GM23338 (cell line): ENCODE results near the gene TTC39A. TPM values are rescaled to one million over a fixed set of nuclear protein-coding genes. Genes with fewer than 3 reads are reported as not detected.

Experiments
- CREB1 ChIP-seq: fragments of 250-450 bp; sonication (Bioruptor Pico); IDR thresholded peaks from 2 replicates; pipeline ENCODE4 v1.5.0; 2020; ENCODE audit warnings: low read depth, mild to moderate bottlenecking, moderate library complexity
- EZH2 ChIP-seq: fragments of 200-600 bp; sonication (generic); IDR thresholded peaks from one replicate; pipeline ENCODE4 v1.8.0; 2017; ENCODE audit warnings: antibody characterized with exemption, mild to moderate bottlenecking, low read depth; ENCODE audit not compliant: unreplicated experiment
- EZH2phosphoT487 ChIP-seq: fragments of 200-600 bp; sonication (generic); IDR thresholded peaks from one replicate; pipeline ENCODE4 v1.8.1; 2018; ENCODE audit warnings: antibody characterized with exemption; ENCODE audit not compliant: unreplicated experiment
- JUNB ChIP-seq: IDR thresholded peaks from one replicate; pipeline ENCODE4 v1.6.1; 2016; ENCODE audit warnings: antibody characterized with exemption; ENCODE audit not compliant: unreplicated experiment
- NANOG ChIP-seq: IDR thresholded peaks from 2 replicates; pipeline ENCODE4 v1.6.1; 2016; ENCODE audit warnings: antibody characterized with exemption, borderline replicate concordance
- POLR2AphosphoS5 ChIP-seq: IDR thresholded peaks from 2 replicates; pipeline ENCODE4 v1.6.1; 2016; ENCODE audit warnings: antibody characterized with exemption, low read depth
- STAT1 ChIP-seq: IDR thresholded peaks from one replicate; pipeline ENCODE4 v1.6.1; 2016; ENCODE audit warnings: antibody characterized with exemption; ENCODE audit not compliant: unreplicated experiment
- ZNF114 ChIP-seq: fragments of 250-450 bp; sonication (Bioruptor Pico); IDR thresholded peaks from 2 replicates; pipeline ENCODE4 v1.5.0; 2020; ENCODE audit warnings: mild to moderate bottlenecking, moderate library complexity
- ZNF331 ChIP-seq: fragments of 250-450 bp; sonication (Bioruptor Pico); IDR thresholded peaks from 2 replicates; pipeline ENCODE4 v1.5.0; 2020; ENCODE audit warnings: low read depth, mild to moderate bottlenecking, moderate library complexity
- polyA plus RNA-seq: library from polyadenylated mRNA; unstranded; fragments of >200 nt; fragmentation: Nextera tagmentation; extraction: Ambion mirVana; gene quantifications from 2 replicates; pipeline ENCODE4 v1.2.1, GENCODE V29; 2016
- total RNA-seq: library from RNA; depleted of rRNA; stranded (reverse); fragments of >200 nt; shearing (Covaris generic); gene quantifications from 2 replicates; pipeline ENCODE4 v1.2.3, GENCODE V29; 2014
- TF ChIP-seq, protein P1 (sequence below): fragments of 250-450 bp; sonication (Bioruptor Pico); IDR thresholded peaks from 2 replicates; pipeline ENCODE4 v1.5.0; 2020; ENCODE audit warnings: mild to moderate bottlenecking, moderate library complexity
- TF ChIP-seq, protein P2 (sequence below): IDR thresholded peaks from 2 replicates; pipeline ENCODE4 v1.6.1; 2016; ENCODE audit warnings: antibody characterized with exemption
- TF ChIP-seq, protein P3 (sequence below): IDR thresholded peaks from one replicate; pipeline ENCODE4 v1.6.1; 2018; ENCODE audit warnings: antibody characterized with exemption; ENCODE audit not compliant: unreplicated experiment

Gene TTC39A
- total and polyA plus RNA-seq, 2 experiments from 2014 or later = 2.3 to 7.1 TPM

DNA sequence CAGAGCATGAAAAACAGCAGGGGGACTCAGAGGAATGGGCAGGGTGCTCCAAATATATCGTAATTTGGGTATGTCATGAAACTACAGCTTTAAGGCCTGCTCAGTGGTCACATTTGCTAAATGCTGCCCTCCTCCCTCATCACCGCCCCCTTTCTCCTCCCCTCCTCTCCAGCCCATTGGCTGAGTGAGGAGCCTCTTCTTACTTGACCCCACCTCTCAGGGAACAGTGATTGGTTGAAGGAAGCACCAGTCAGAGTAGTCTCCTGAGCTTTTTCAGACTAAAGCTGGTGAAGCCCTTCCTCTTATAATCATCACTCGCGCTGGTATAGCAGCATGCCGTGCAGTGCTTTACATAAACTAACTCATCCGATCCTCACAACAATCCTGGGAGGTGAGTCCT, 10.0 kb upstream of the TTC39A start (continued):
- TF ChIP-seq, protein P1, sequence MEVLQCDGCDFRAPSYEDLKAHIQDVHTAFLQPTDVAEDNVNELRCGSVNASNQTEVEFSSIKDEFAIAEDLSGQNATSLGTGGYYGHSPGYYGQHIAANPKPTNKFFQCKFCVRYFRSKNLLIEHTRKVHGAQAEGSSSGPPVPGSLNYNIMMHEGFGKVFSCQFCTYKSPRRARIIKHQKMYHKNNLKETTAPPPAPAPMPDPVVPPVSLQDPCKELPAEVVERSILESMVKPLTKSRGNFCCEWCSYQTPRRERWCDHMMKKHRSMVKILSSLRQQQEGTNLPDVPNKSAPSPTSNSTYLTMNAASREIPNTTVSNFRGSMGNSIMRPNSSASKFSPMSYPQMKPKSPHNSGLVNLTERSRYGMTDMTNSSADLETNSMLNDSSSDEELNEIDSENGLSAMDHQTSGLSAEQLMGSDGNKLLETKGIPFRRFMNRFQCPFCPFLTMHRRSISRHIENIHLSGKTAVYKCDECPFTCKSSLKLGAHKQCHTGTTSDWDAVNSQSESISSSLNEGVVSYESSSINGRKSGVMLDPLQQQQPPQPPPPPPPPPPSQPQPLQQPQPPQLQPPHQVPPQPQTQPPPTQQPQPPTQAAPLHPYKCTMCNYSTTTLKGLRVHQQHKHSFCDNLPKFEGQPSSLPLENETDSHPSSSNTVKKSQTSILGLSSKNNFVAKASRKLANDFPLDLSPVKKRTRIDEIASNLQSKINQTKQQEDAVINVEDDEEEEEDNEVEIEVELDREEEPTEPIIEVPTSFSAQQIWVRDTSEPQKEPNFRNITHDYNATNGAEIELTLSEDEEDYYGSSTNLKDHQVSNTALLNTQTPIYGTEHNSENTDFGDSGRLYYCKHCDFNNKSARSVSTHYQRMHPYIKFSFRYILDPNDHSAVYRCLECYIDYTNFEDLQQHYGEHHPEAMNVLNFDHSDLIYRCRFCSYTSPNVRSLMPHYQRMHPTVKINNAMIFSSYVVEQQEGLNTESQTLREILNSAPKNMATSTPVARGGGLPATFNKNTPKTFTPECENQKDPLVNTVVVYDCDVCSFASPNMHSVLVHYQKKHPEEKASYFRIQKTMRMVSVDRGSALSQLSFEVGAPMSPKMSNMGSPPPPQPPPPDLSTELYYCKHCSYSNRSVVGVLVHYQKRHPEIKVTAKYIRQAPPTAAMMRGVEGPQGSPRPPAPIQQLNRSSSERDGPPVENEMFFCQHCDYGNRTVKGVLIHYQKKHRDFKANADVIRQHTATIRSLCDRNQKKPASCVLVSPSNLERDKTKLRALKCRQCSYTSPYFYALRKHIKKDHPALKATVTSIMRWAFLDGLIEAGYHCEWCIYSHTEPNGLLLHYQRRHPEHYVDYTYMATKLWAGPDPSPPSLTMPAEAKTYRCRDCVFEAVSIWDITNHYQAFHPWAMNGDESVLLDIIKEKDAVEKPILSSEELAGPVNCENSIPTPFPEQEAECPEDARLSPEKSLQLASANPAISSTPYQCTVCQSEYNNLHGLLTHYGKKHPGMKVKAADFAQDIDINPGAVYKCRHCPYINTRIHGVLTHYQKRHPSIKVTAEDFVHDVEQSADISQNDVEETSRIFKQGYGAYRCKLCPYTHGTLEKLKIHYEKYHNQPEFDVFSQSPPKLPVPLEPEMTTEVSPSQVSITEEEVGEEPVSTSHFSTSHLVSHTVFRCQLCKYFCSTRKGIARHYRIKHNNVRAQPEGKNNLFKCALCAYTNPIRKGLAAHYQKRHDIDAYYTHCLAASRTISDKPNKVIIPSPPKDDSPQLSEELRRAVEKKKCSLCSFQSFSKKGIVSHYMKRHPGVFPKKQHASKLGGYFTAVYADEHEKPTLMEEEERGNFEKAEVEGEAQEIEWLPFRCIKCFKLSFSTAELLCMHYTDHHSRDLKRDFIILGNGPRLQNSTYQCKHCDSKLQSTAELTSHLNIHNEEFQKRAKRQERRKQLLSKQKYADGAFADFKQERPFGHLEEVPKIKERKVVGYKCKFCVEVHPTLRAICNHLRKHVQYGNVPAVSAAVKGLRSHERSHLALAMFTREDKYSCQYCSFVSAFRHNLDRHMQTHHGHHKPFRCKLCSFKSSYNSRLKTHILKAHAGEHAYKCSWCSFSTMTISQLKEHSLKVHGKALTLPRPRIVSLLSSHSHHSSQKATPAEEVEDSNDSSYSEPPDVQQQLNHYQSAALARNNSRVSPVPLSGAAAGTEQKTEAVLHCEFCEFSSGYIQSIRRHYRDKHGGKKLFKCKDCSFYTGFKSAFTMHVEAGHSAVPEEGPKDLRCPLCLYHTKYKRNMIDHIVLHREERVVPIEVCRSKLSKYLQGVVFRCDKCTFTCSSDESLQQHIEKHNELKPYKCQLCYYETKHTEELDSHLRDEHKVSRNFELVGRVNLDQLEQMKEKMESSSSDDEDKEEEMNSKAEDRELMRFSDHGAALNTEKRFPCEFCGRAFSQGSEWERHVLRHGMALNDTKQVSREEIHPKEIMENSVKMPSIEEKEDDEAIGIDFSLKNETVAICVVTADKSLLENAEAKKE = no peak
- TF ChIP-seq, protein P2, sequence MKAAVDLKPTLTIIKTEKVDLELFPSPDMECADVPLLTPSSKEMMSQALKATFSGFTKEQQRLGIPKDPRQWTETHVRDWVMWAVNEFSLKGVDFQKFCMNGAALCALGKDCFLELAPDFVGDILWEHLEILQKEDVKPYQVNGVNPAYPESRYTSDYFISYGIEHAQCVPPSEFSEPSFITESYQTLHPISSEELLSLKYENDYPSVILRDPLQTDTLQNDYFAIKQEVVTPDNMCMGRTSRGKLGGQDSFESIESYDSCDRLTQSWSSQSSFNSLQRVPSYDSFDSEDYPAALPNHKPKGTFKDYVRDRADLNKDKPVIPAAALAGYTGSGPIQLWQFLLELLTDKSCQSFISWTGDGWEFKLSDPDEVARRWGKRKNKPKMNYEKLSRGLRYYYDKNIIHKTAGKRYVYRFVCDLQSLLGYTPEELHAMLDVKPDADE = no peak
- TF ChIP-seq CREB1 (CRISPR knock-in tag) (no peak), EZH2phosphoT487 (no peak), ZNF114 (no peak), JUNB (no peak), EZH2 (no peak), NANOG (no peak), POLR2AphosphoS5 (no peak), ZNF331 (CRISPR knock-in tag) (no peak), STAT1 (no peak)
- TF ChIP-seq, protein P3, sequence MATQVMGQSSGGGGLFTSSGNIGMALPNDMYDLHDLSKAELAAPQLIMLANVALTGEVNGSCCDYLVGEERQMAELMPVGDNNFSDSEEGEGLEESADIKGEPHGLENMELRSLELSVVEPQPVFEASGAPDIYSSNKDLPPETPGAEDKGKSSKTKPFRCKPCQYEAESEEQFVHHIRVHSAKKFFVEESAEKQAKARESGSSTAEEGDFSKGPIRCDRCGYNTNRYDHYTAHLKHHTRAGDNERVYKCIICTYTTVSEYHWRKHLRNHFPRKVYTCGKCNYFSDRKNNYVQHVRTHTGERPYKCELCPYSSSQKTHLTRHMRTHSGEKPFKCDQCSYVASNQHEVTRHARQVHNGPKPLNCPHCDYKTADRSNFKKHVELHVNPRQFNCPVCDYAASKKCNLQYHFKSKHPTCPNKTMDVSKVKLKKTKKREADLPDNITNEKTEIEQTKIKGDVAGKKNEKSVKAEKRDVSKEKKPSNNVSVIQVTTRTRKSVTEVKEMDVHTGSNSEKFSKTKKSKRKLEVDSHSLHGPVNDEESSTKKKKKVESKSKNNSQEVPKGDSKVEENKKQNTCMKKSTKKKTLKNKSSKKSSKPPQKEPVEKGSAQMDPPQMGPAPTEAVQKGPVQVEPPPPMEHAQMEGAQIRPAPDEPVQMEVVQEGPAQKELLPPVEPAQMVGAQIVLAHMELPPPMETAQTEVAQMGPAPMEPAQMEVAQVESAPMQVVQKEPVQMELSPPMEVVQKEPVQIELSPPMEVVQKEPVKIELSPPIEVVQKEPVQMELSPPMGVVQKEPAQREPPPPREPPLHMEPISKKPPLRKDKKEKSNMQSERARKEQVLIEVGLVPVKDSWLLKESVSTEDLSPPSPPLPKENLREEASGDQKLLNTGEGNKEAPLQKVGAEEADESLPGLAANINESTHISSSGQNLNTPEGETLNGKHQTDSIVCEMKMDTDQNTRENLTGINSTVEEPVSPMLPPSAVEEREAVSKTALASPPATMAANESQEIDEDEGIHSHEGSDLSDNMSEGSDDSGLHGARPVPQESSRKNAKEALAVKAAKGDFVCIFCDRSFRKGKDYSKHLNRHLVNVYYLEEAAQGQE = no peak
